Stimulated activated effector memory CD8-positive, alpha-beta T cell treated with anti-CD3 and anti-CD28 coated beads, Interleukin-12 subunit alpha, Interleukin-12 subunit beta, amount 100 ng/mL, for 72 hours (primary cell): ENCODE measurements around the gene AFF3.
A peak's percentile ranks its signal among the peaks of the same experiment; 100 is the strongest.
"Not testable (repeated sequence)": the region's sequence is repeated elsewhere in the genome, so short reads cannot be mapped to it uniquely, and the experiment has no call there.

Experiments
- ATAC-seq: fragments of 150-1000 bp; cut with Tn5 transposase; 2 replicates; pipeline ENCODE4 v1.10.0; 2021
- DNase-seq, 2 donors: peaks; one replicate each; pipeline ENCODE4 v3.0.0; 2021 to 2022; ENCODE audit warnings: low spot score in 2 of 2
- H3K27ac Mint-ChIP-seq: one replicate; pipeline ENCODE4 v1.8.0; 2022; ENCODE audit warnings: mild to moderate bottlenecking, mixed read lengths
- H3K36me3 Mint-ChIP-seq: one replicate; pipeline ENCODE4 v1.8.0; 2022; ENCODE audit warnings: mild to moderate bottlenecking, mixed read lengths
- H3K4me1 Mint-ChIP-seq: one replicate; pipeline ENCODE4 v1.8.0; 2022; ENCODE audit warnings: mixed read lengths
- H3K4me3 Mint-ChIP-seq: one replicate; pipeline ENCODE4 v1.8.0; 2022; ENCODE audit warnings: mild to moderate bottlenecking, mixed read lengths
- H3K9me3 Mint-ChIP-seq: one replicate; pipeline ENCODE4 v1.8.0; 2022; ENCODE audit warnings: mixed read lengths

Gene AFF3

DNA sequence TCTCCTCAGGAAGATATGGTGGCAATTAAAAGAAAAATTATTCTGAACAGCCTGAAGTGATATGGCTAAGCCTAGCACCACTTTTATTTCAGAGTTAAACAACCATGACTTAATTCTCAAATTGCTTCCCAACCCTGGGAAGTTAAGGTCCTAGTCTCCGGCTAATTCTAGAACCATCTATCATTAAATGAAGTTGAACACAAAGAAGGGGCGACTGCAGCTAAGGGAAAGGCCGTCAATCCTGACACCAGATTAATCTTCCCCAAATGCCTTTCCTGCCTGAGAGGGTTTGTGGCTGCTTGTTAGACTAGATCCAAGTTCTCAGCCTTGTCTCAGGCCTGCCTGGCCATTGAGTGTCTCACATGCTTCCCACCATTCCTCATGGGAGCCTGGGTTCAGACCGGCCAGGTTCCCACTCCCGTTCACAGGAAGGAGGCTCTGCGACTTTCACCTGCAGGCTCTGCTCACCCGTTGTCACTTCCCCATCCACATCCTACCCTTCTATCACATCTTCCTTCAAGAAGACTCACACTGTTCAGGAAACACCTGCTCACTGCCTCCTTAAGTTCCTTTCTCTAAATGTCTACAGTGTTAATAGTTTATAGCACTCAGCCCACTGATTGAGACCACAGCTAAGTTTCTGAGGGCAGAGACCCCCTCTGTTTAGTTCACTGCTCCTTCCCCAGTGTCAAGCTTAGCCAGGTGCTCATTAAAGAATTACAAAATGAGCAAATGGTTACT lies 369.6 kb downstream of the AFF3 start:
- Mint-ChIP-seq H3K4me1 (no peaks in the 10 kb centered on the region), H3K27ac (no peak overlapping the region), H3K9me3 (peaks cover 4% of the 10 kb centered on the region), H3K36me3 (no peaks in the 10 kb centered on the region), H3K4me3 (no peak overlapping the region)
- no peak for DNase-seq
- no peak for ATAC-seq

- Mint-ChIP-seq H3K36me3 (no peaks in the 10 kb centered on the region), H3K9me3 (peaks cover 4% of the 10 kb centered on the region), H3K27ac (no peak overlapping the region), H3K4me1 (no peaks in the 10 kb centered on the region), H3K4me3 (no peak overlapping the region)
- DNase-seq (no peak), ATAC-seq (no peak)
Measured at GRCh38 chr2:99771681-99772333, 370.6 kb downstream of the AFF3 start.

GRCh38 chr2:99770876-99771275 lies 371.5 kb downstream of the AFF3 start:
- Mint-ChIP-seq H3K36me3 (no peaks in the 10 kb centered on the region), H3K9me3 (peaks cover 4% of the 10 kb centered on the region), H3K4me3 (no peak overlapping the region), H3K27ac (no peak overlapping the region), H3K4me1 (no peaks in the 10 kb centered on the region)
- ATAC-seq: no peak
- DNase-seq: no peak

DNA sequence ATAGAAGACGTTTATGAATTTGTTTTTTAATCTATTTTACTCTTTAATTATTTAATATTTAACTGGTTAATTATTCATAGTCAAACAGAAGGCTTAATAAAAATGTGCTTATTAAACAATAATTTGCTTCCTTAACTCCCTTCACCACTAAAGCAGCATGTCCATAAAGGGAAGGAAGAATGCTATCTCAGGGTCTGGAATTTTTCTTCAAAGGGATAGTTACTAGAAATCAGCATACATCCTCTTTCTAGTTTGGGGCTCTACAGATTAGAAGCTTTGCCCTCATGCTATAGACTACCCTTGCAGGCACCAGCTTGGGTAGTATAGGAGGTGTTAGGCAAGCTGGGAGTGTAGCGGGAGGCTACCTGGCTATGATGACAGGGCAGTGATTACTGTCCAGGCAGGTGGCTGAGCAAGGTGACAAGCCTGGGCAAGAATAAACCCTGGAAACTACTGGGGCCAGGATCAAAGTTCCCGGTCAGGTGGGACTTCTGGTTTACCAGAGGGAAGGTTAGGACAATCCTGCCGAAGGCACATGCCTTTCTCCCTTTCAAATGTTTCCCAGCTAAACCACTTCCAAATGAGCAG lies 376.6 kb downstream of the AFF3 start:
- H3K27ac Mint-ChIP-seq: no peak overlapping the region
- ATAC-seq (no peak), DNase-seq (no peak)
- no peaks in the 10 kb centered on the region for H3K4me1 Mint-ChIP-seq
- no peaks in the 10 kb centered on the region for H3K36me3 Mint-ChIP-seq
- peaks cover 4% of the 10 kb centered on the region for H3K9me3 Mint-ChIP-seq
- H3K4me3 Mint-ChIP-seq: no peak overlapping the region

GRCh38 chr2:99763764-99764163 lies 378.6 kb downstream of the AFF3 start:
- H3K27ac Mint-ChIP-seq: no peak overlapping the region

DNA sequence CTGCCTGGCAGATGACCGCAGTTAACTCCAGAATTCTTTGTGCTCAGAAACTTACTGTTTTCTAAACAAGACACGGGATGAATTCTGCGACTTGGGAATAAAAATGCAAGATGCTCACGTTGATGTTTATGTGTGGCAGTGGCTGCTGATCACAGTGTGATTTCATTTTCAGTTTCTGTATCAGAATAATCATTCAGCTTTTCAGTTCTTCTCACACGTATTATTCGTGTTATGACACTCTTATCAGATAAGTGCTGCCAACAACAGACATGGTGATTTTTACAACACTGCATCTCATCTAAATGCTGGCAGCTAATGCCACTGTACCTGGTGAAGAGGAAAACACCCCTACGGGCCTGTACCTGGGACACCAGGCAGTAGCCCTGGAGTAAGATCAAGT lies 379.7 kb downstream of the AFF3 start:
- Mint-ChIP-seq H3K27ac (no peak overlapping the region), H3K4me1 (no peaks in the 10 kb centered on the region), H3K9me3 (no peaks in the 10 kb centered on the region), H3K36me3 (no peaks in the 10 kb centered on the region), H3K4me3 (no peak overlapping the region)
- DNase-seq (no peak), ATAC-seq (peak; percentile 32)

More at GRCh38 chr2:99763764-99764163, 378.6 kb downstream of the AFF3 start:
- H3K9me3 Mint-ChIP-seq: no peaks in the 10 kb centered on the region
- no peak overlapping the region for H3K4me3 Mint-ChIP-seq
- H3K4me1 Mint-ChIP-seq: no peaks in the 10 kb centered on the region
- no peaks in the 10 kb centered on the region for H3K36me3 Mint-ChIP-seq
- DNase-seq: no peak
- no peak for ATAC-seq

- no peaks in the 10 kb centered on the region for H3K4me1 Mint-ChIP-seq
- H3K27ac Mint-ChIP-seq: no peak overlapping the region
- no peaks in the 10 kb centered on the region for H3K9me3 Mint-ChIP-seq
- ATAC-seq (peak; percentile 26), DNase-seq (no peak)
- no peaks in the 10 kb centered on the region for H3K36me3 Mint-ChIP-seq
- no peak overlapping the region for H3K4me3 Mint-ChIP-seq
Measured at GRCh38 chr2:99757611-99758114, 384.7 kb downstream of the AFF3 start.

- Mint-ChIP-seq H3K4me1 (no peaks in the 10 kb centered on the region), H3K9me3 (no peaks in the 10 kb centered on the region), H3K4me3 (no peak overlapping the region), H3K36me3 (no peaks in the 10 kb centered on the region), H3K27ac (no peak overlapping the region)
- no peak for ATAC-seq
- DNase-seq: no peak
Measured at GRCh38 chr2:99756059-99756458, 386.3 kb downstream of the AFF3 start.

DNA sequence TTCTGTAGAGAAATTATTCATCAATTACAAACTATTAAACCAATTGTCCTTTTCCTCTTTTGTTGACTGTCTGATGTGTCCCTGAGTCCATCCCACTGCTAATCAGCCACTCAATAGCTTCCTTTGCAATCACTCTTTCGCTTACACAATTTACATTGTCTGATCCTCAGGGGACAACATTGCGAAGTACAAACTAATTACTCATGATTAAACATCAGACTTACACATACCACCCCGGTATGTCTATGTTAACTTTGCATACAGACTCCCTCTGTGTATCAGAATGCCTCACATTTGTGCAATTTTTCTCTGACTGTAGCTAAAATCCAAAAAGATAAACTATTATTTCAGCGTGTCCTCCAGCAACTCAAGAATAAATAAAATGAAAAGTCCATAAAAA lies 388.2 kb downstream of the AFF3 start:
- Mint-ChIP-seq H3K9me3 (no peaks in the 10 kb centered on the region), H3K36me3 (no peaks in the 10 kb centered on the region), H3K27ac (no peak overlapping the region), H3K4me1 (no peaks in the 10 kb centered on the region), H3K4me3 (no peak overlapping the region)
- no peak for ATAC-seq
- no peak for DNase-seq

DNA sequence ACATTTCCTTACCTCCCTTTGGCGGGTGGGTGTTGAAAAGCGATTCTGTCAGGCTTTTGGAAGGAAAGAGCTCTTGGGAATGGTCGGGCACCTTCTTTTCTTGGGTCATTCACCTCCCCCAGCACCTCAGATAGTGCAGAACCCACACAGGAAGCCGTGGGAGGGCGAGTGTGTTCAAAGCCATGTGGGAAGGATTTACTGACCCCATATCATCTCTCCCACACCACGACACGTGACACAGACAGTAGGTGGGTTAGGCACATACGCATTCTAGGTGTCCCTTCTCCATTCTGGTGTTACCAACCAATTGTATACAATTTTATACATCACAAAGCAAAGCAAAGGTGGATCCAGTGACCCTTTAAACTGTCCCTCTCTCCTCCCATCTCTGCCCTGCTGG lies 388.9 kb downstream of the AFF3 start:
- no peaks in the 10 kb centered on the region for H3K36me3 Mint-ChIP-seq
- H3K4me3 Mint-ChIP-seq: no peak overlapping the region
- ATAC-seq (no peak), DNase-seq (no peak)
- no peak overlapping the region for H3K27ac Mint-ChIP-seq
- no peaks in the 10 kb centered on the region for H3K4me1 Mint-ChIP-seq
- H3K9me3 Mint-ChIP-seq: no peaks in the 10 kb centered on the region

DNA sequence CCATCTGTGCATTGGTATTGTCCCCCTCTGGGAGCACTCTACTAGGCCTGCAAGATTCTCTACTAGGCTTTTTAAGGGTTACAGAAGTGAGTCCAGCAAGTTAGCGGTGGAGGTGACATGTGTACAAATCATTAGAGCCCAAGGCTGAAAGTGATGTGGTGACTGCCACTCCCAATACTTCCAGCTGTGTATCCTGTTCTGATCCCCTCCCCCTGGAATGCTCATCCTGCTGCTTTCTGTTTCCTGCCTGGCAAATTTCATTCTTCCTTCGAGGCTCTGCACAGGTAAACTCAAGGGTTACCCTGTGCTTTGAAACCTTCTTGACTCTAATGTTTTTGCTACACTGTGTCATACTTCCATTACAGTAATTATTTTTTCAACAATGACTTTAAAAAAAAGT lies 394.0 kb downstream of the AFF3 start:
- Mint-ChIP-seq H3K36me3 (no peaks in the 10 kb centered on the region), H3K4me3 (no peak overlapping the region), H3K27ac (no peak overlapping the region), H3K4me1 (no peaks in the 10 kb centered on the region), H3K9me3 (no peaks in the 10 kb centered on the region)
- ATAC-seq (no peak), DNase-seq (no peak)

DNA sequence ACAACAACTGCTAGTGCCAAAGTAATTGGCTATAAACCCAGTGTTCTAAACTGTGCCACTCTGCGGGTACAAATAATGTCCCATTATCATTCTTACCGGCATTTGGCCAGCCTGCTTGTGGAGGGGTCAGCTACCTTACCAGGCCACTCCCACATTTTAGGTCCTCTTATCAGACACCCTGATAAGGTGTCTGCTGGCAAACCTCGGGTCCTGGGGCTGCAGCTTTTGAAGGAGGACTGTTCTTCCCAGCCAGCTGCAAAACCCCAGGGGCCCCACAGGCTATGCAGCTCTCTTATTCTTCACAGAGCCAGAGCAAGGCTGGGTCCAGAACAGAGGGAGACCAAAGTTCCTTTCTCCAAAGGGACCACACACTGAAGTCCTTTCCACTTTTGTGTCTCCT lies 394.5 kb downstream of the AFF3 start:
- DNase-seq (no peak), ATAC-seq (no peak)
- H3K4me3 Mint-ChIP-seq: no peak overlapping the region
- no peaks in the 10 kb centered on the region for H3K4me1 Mint-ChIP-seq
- no peak overlapping the region for H3K27ac Mint-ChIP-seq
- H3K9me3 Mint-ChIP-seq: no peaks in the 10 kb centered on the region
- H3K36me3 Mint-ChIP-seq: no peaks in the 10 kb centered on the region

GRCh38 chr2:99743146-99743545 lies 399.2 kb downstream of the AFF3 start:
- H3K27ac Mint-ChIP-seq: no peak overlapping the region
- no peak for ATAC-seq

DNA sequence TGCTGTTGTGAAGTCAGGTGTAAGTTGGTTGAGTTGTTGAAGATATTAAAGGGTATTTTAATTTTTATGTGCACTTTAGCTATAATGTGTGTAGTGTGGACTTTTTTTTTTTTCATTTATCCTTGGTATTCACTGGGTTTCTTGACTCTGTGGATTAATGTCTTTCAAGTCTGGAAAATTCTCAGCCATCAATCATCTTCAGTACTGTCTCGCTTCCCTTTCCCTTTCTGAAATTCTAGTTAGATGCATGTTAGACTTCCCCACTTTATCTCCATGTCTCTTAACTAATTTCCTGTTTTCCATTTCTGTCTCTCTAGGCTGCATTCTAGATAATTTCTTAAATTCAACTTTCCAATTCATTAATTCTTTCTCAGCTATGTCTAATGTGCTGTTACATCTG lies 404.9 kb downstream of the AFF3 start:
- H3K9me3 Mint-ChIP-seq: no peaks in the 10 kb centered on the region
- H3K36me3 Mint-ChIP-seq: no peaks in the 10 kb centered on the region
- H3K4me1 Mint-ChIP-seq: no peaks in the 10 kb centered on the region
- ATAC-seq (no peak), DNase-seq (no peak)
- no peak overlapping the region for H3K27ac Mint-ChIP-seq
- H3K4me3 Mint-ChIP-seq: no peak overlapping the region

More at GRCh38 chr2:99743146-99743545, 399.2 kb downstream of the AFF3 start:
- no peak for DNase-seq
- no peaks in the 10 kb centered on the region for H3K36me3 Mint-ChIP-seq
- H3K4me1 Mint-ChIP-seq: no peaks in the 10 kb centered on the region
- H3K9me3 Mint-ChIP-seq: no peaks in the 10 kb centered on the region
- H3K4me3 Mint-ChIP-seq: no peak overlapping the region

- ATAC-seq (no peak), DNase-seq (no peak)
- no peaks in the 10 kb centered on the region for H3K4me1 Mint-ChIP-seq
- no peak overlapping the region for H3K4me3 Mint-ChIP-seq
- H3K27ac Mint-ChIP-seq: no peak overlapping the region
- H3K36me3 Mint-ChIP-seq: no peaks in the 10 kb centered on the region
- H3K9me3 Mint-ChIP-seq: no peaks in the 10 kb centered on the region
Measured at GRCh38 chr2:99735753-99736152, 406.6 kb downstream of the AFF3 start.

DNA sequence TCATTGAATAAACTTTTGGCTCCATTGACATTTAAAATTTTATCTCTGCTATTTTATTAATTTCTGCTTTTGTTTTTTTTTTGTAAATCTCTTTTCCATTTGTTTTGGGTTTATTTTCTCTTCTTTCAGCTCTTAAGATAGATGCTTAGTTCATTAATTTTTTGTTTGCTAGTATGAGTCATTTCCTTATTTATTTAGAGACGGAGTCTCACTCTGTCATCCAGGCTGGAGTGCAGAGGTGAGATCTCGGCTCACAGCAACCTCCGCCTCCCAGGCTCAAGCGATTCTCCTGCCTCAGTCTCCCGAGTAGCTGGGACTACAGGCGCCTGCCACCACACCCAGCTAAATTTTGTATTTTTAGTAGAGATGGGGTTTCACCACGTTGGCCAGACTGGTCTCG lies 407.1 kb downstream of the AFF3 start:
- H3K27ac Mint-ChIP-seq: not testable (repeated sequence)

More for the DNA sequence above, 407.1 kb downstream of the AFF3 start:
- not testable (repeated sequence) for H3K4me3 Mint-ChIP-seq, H3K9me3 Mint-ChIP-seq, H3K4me1 Mint-ChIP-seq, DNase-seq, ATAC-seq, H3K36me3 Mint-ChIP-seq
